SK-N-SH (cell line): ENCODE measurements around the gene AHDC1.
A peak's percentile ranks its signal among the peaks of the same experiment; 100 is the strongest.

ENCODE experiments used
- CTCF ChIP-seq: fragments of 200-600 bp; sonication (generic); IDR thresholded peaks from 2 replicates; pipeline ENCODE4 v1.6.1; 2017; ENCODE audit warnings: antibody characterized with exemption, mild to moderate bottlenecking, moderate library complexity
- EP300 ChIP-seq, 2 experiments: IDR thresholded peaks; 2 replicates each; pipeline versions ENCODE4 v1.4.0 to v1.6.1; 2012; ENCODE audit warnings: borderline replicate concordance in 1 of 2, low read depth in 1 of 2, low read length in 1 of 2
- GABPA ChIP-seq: IDR thresholded peaks from 2 replicates; pipeline ENCODE4 v1.4.0; 2012; ENCODE audit warnings: low read depth, mild to moderate bottlenecking
- USF1 ChIP-seq: IDR thresholded peaks from 2 replicates; pipeline ENCODE4 v1.4.0; 2012; ENCODE audit warnings: low read depth, borderline replicate concordance

- TF ChIP-seq USF1 (no peak), CTCF (peak; percentile 11; the same call in 1 of the 2 replicates), EP300 (IDR thresholded peaks at IDR 0.05; ENCODE audit: borderline replicate concordance in 1 of 2, low read depth in 1 of 2, low read length in 1 of 2) (no peak), GABPA (no peak)
Observed at GRCh38 chr1:27552911-27553420, 51.0 kb downstream of the AHDC1 start.
